Measurements from ENCODE around the gene ATOSB. TPM values are rescaled to one million over a fixed set of nuclear protein-coding genes. Genes with fewer than 3 reads are reported as not detected.

ATOSB gene
- total and polyA plus RNA-seq, 9 of the 15 experiments (the other 6 are each of a cell fraction or from before 2014, with no cell fraction given) = 0.45 to 8.0 (median 4.2) TPM

DNA sequence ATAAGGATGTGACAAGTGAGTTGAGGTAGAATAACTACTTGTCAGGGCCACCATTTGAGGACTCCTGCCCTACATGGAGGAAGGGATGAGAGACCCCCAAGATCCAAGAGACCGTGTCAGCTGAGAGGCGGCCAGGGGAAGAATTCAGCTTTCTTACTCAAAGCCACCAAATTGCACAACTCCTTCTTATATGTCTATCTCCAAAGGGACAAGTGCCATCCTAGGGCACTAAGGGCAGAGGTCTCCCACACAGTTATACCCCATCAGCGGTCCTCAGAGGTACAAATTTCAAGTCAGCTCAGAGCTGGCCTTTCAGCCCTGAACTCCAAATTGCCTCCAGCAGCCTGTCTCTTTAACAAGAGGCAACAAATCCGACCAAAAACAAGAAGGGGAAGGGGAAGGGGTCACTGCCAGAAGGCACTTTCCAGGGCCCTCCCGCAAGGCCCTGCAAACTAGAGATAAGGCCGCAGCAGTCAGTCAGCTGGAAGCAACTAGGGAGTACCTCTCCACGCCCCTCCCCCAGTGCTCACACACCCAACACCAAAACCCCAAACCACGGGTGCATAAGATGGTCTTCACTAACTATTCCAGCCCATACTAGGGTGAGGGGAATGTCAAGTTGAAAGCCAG is 6.6 kb downstream of the ATOSB start (continued):
- TF ChIP-seq BCLAF1 (IDR thresholded peaks at IDR 0.05; ENCODE audit: borderline replicate concordance in 1 of 2, control insufficient read depth in 1 of 2, low read depth in 2 of 2, low read length in 1 of 2) (no peak), FOXJ3 (CRISPR knock-in tag; IDR thresholded peaks at IDR 0.05) (no peak), PRMT5 (CRISPR knock-in tag; IDR thresholded peaks at IDR 0.05) (no peak), GATAD2B (IDR thresholded peaks at IDR 0.05; ENCODE audit: borderline replicate concordance) (peak; percentile 50; the same call in 1 of the 2 replicates), NFATC3 (IDR thresholded peaks at IDR 0.05) (no peak), CREBBP (IDR thresholded peaks at IDR 0.05; ENCODE audit: low read depth, low read length) (no peak), NFRKB (IDR thresholded peaks at IDR 0.05; ENCODE audit: low read depth) (no peak), LEF1 (IDR thresholded peaks at IDR 0.05) (peak; percentile 95), THRAP3 (IDR thresholded peaks at IDR 0.05; ENCODE audit: borderline replicate concordance) (no peak), CBX5 (IDR thresholded peaks at IDR 0.05; ENCODE audit: borderline replicate concordance, low read depth) (no peak), ZNF318 (IDR thresholded peaks at IDR 0.05; ENCODE audit: borderline replicate concordance in 1 of 2, low read depth in 1 of 2) (0 out of 4 replicates have a peak, but pooled peaks of 1 of the 2 experiments have one; percentile 61), ZNF445 (CRISPR knock-in tag; IDR thresholded peaks at IDR 0.05; ENCODE audit: low read depth) (no peak)
- TF ChIP-seq, protein P1, sequence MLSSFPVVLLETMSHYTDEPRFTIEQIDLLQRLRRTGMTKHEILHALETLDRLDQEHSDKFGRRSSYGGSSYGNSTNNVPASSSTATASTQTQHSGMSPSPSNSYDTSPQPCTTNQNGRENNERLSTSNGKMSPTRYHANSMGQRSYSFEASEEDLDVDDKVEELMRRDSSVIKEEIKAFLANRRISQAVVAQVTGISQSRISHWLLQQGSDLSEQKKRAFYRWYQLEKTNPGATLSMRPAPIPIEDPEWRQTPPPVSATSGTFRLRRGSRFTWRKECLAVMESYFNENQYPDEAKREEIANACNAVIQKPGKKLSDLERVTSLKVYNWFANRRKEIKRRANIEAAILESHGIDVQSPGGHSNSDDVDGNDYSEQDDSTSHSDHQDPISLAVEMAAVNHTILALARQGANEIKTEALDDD (IDR thresholded peaks at IDR 0.05) = peak; percentile 83
- TF ChIP-seq, protein P2, sequence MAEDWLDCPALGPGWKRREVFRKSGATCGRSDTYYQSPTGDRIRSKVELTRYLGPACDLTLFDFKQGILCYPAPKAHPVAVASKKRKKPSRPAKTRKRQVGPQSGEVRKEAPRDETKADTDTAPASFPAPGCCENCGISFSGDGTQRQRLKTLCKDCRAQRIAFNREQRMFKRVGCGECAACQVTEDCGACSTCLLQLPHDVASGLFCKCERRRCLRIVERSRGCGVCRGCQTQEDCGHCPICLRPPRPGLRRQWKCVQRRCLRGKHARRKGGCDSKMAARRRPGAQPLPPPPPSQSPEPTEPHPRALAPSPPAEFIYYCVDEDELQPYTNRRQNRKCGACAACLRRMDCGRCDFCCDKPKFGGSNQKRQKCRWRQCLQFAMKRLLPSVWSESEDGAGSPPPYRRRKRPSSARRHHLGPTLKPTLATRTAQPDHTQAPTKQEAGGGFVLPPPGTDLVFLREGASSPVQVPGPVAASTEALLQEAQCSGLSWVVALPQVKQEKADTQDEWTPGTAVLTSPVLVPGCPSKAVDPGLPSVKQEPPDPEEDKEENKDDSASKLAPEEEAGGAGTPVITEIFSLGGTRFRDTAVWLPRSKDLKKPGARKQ (CRISPR knock-in tag; IDR thresholded peaks at IDR 0.05) = no peak
